Adrenal gland (tissue), 12 donors: Measurements from ENCODE around the gene SYNGAP1. TPM values are rescaled to one million over a fixed set of nuclear protein-coding genes. Genes with fewer than 3 reads are reported as not detected.

Experiments
- DNase-seq, 7 donors: peaks; one replicate each; pipeline ENCODE4 v3.0.0-alpha.2; 2019 to 2020
- H3K27ac ChIP-seq, 5 donors: fragments of 200-600 bp; sonication (generic) in 4 of 5; 1 replicate in 3 of 5; 2 replicates in 2 of 5; pipeline versions ENCODE4 v1.5.1 to v1.8.0; 2016 to 2020; ENCODE audit warnings: mild to moderate bottlenecking in 1 of 5
- H3K27me3 ChIP-seq: fragments of 200-600 bp; 2 replicates; pipeline ENCODE4 v1.8.0; 2021
- H3K36me3 ChIP-seq, 2 donors: fragments of 200-600 bp; replicated peaks in 1 of 2; 1 replicate in 1 of 2; 2 replicates in 1 of 2; pipeline versions ENCODE4 v1.5.1 to v1.8.0; 2018 to 2022
- H3K4me1 ChIP-seq, 2 donors: fragments of 200-600 bp; replicated peaks in 1 of 2; 1 replicate in 1 of 2; 2 replicates in 1 of 2; pipeline versions ENCODE4 v1.5.1 to v1.8.0; 2018 to 2021
- H3K4me3 ChIP-seq, 4 donors: fragments of 200-600 bp; sonication (generic) in 3 of 4; one replicate each; pipeline ENCODE4 v1.5.1; 2016 to 2018
- H3K9me3 ChIP-seq, 3 donors: fragments of 200-600 bp; sonication (generic) in 1 of 3; replicated peaks in 1 of 3; 1 replicate in 2 of 3; 2 replicates in 1 of 3; pipeline versions ENCODE4 v1.5.1 to v1.8.0; 2016 to 2021
- POLR2A ChIP-seq, 2 donors: fragments of 450-650 bp; IDR thresholded peaks; one replicate each; pipeline ENCODE4 v1.6.1; 2017; ENCODE audit warnings: antibody characterized with exemption in 2 of 2, mild to moderate bottlenecking in 2 of 2, moderate library complexity in 1 of 2
- WGBS, 4 donors: extraction: QIAGEN DNeasy Blood & Tissue Kit in 2 of 4; methylation state at CpG; one replicate each; pipeline versions ENCODE4 v1.1.5 to v1.1.7; 2013 to 2017; 5-methylcytosine and 5-hydroxymethylcytosine counted together
- intact Hi-C, 2 donors: fragments of 100-400 bp; cut with DNase I; formaldehyde crosslinking; loops; one replicate each; pipeline versions ENCODE4 v1.14.1 to v1.15.0; 2022 to 2023
- polyA plus RNA-seq, 3 donors: library from polyadenylated mRNA; stranded (reverse); fragments of 200-250 nt in 2 of 3; fragments of 350-450 nt in 1 of 3; fragmentation: Illumina TruSeq in 1 of 3; extraction: RNeasy Lipid Tissue Mini Kit (QIAGEN cat#74804) in 1 of 3; gene quantifications; one replicate each; pipeline ENCODE4 v1.2.3, GENCODE V29; 2013 to 2014
- total RNA-seq, 9 donors: library from RNA; depleted of rRNA in 4 of 9; stranded (reverse); fragments of >200 nt in 4 of 9; fragments of 120-200 nt in 1 of 9; fragmentation: NEBNext Ultra II Directional in 1 of 9; extraction: Animal tissue kit (Norgen Biotek cat#: 25700) in 1 of 9; gene quantifications; one replicate each; pipeline versions ENCODE4 v1.1.0 to v1.2.4, GENCODE V29; 2013 to 2023
- TF ChIP-seq, protein P1 (sequence below), 6 experiments: fragments of 450-650 bp in 4 of 6; fragments of 200-600 bp in 2 of 6; sonication (generic) in 1 of 6; IDR thresholded peaks; 1 replicate in 5 of 6; 2 replicates in 1 of 6; pipeline versions ENCODE4 v1.5.1 to v1.8.0; 2016 to 2021; ENCODE audit warnings: antibody characterized with exemption in 6 of 6, mild to moderate bottlenecking in 2 of 6, moderate library complexity in 1 of 6
- donor health status: healthy with polysubstance abuse.
- donor health status: Bipolar disorder and iron deficiency.
- donor health status: DM: yes; HTN: yes; CAD: no.
- donor health status: DM: no; HTN: no; CAD: no.
- donor health status: DM: no; HTN: no; CAD: no.
- donor health status: DM: yes; HTN: yes; CAD: no.

SYNGAP1 gene
- total and polyA plus RNA-seq, 12 donors = 2.6 to 73.5 (median 8.7) TPM

DNA sequence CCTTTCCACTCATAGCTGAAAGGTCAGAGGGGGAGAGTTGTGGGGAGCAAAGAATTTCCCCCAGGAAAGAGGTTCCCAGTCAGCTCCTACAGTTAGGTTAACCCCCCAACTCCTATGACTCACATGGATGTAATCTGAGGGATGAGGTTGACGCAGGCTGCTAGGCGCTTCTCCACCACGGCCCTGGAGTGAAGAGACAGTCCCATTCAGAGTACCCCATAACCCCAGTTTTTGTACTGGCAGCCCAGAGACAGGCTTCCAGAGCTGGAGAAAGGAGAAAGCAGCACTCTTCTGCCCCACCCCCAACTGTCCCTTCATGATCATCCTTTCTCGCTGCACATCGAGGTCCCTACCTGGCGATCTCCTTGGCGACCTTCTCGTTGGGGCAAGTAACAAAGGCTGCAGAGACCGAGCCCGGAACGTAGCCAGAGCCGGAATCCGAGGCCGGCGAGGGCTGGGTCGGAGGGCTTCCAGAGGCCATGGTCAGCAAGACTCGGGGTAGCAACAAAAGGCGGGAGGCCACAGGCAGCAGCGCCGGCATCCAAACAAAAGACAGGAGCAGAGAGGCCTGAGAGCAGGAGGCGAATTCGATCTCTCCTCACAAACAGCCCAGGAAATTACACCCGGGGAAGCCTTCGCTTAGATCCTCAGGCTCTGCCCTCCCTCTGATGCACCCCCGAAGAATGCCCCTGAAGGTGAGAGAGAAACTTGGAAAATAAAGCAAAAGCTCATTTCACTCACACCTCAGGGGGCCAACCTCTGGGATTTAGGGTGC, 2.5 kb upstream of the SYNGAP1 start:
- Histone ChIP-seq H3K27me3 (no peaks in the 10 kb centered on the region), H3K36me3 (peaks cover 0 to 41% of the 10 kb centered on the region in 2 donors), H3K9me3 (no peaks in the 10 kb centered on the region), H3K4me3 (peak overlapping the region; percentile 47 to 83 (median 65)), H3K27ac (peak overlapping the region; percentile 70 to 95 (median 90)), H3K4me1 (peaks cover 26 to 50% of the 10 kb centered on the region in 2 donors)
- 1 to 2% (median 1%) methylated on average over 13 to 25 of the region's 25 CpGs for WGBS, 4 donors
- DNase-seq = peak; percentile 48 to 73 (median 64)
- intact Hi-C loops = loop anchor here in 1 of 2 donors (10.0 kb wide), 1 partner anchor 1683 kb away; the partner anchor contains the start of gene CLIC1
- TF ChIP-seq, protein P1, sequence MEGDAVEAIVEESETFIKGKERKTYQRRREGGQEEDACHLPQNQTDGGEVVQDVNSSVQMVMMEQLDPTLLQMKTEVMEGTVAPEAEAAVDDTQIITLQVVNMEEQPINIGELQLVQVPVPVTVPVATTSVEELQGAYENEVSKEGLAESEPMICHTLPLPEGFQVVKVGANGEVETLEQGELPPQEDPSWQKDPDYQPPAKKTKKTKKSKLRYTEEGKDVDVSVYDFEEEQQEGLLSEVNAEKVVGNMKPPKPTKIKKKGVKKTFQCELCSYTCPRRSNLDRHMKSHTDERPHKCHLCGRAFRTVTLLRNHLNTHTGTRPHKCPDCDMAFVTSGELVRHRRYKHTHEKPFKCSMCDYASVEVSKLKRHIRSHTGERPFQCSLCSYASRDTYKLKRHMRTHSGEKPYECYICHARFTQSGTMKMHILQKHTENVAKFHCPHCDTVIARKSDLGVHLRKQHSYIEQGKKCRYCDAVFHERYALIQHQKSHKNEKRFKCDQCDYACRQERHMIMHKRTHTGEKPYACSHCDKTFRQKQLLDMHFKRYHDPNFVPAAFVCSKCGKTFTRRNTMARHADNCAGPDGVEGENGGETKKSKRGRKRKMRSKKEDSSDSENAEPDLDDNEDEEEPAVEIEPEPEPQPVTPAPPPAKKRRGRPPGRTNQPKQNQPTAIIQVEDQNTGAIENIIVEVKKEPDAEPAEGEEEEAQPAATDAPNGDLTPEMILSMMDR (IDR thresholded peaks at IDR 0.05) = peak in 1 of 6 experiments; percentile 5
- peak in 1 of 2 donors; percentile 35 for TF ChIP-seq POLR2A (IDR thresholded peaks at IDR 0.05)

DNA sequence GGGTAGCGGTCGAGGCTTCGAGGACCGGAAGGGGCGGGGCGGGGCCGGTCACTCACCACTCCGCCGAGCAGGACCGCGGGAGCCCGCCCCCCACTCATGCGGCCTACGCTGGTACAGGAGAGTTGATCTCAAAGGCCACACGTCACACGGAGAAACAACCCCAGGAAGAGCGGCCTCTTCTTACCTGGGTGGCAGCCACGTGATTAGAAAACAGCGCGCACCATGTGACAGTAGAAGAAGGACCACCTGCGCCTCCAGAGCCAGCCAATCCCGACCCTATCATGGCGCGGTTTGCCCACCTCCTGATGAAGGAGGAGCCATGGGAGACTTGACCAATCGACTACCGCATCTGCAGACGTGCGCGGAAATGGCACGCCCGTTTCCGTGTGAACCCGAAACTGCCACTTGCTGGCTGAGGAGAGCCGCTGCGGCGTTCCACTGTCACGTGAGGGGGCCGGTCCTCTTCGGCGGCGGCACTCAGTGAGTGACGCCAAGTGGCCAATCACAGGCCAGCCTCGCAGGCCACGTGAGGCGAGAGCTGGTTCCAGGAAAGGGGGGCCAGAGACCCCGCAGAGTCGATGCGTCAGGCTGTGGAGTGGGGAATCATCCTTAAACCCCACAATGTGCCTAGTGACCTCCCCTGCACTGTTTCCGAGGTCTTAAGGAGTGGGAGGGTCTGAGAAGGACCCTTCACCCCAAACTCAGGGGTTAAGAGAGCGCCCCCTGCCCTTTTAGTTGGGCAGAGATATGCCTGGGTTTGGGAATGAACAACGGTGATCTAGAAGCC, 1.8 kb upstream of the SYNGAP1 start, which contains the start of gene CUTA:
Gene CUTA, minus strand, starts transcription at position 205 of the 787 bp plus-strand sequence. Its CDS starts 107 bp downstream, at position 98.
- TF ChIP-seq, protein P1 (IDR thresholded peaks at IDR 0.05) = peak in 3 of 6 experiments; percentile 22 to 33 (median 24)
- peak; percentile 74 to 83 for TF ChIP-seq POLR2A (IDR thresholded peaks at IDR 0.05)
- WGBS, 4 donors = 0 to 1% (median 0%) methylated on average over 5 to 51 of the region's 51 CpGs
- intact Hi-C loops = loop anchor here in 1 of 2 donors (10.0 kb wide), 1 partner anchor 1683 kb away; the partner anchor contains the start of gene CLIC1
- H3K4me1 ChIP-seq = peaks cover 26 to 42% of the 10 kb centered on the region in 2 donors
- H3K36me3 ChIP-seq = peaks cover 0 to 34% of the 10 kb centered on the region in 2 donors
- no peaks in the 10 kb centered on the region for H3K9me3 ChIP-seq
- H3K4me3 ChIP-seq = peak within 1 kb of the TSS; percentile 47 to 83 (median 65)
- DNase-seq = peak; percentile 99 to 100 (median 100)
- H3K27me3 ChIP-seq = no peaks in the 10 kb centered on the region
- peak within 1 kb of the TSS; percentile 86 to 95 (median 90) for H3K27ac ChIP-seq

DNA sequence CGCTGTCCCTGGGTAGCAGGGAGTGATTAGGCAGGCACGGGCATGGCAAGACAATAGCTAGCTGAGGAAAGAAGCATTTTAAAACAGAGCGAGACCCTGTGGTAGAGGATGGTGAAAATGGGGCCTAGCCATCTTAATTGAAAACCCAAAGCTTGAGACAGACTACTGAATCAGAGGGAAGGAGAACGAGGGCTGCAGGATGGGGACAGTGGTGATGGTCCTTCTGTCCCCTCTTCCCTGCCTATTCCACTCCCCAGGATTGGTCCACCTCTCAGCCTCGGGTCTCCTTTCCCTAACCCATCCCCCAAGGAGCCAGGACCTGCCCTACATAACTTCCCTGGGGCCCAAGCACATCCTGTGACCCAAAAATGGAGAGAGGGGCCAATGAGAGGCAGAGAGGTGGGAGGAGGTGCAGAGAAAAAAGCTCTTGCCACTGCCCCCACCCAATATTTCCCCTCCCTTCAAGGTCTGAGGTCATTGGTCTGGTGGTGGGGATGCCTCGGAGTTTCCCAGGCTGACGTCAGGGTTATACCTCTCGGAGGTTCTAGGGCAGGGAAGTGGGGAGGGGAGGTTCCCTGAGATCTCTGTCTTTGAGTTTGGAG, 1.1 kb upstream of the SYNGAP1 start:
- peak overlapping the region in 2 of 4 donors; percentile 31 to 66 for H3K4me3 ChIP-seq
- peaks cover 0 to 27% of the 10 kb centered on the region in 2 donors for H3K36me3 ChIP-seq
- no peaks in the 10 kb centered on the region for H3K9me3 ChIP-seq
- H3K27ac ChIP-seq = peak overlapping the region; percentile 73 to 95 (median 89)
- peak in 1 of 7 donors; percentile 60 for DNase-seq
- intact Hi-C loops = loop anchor here in 1 of 2 donors (10.0 kb wide), 1 partner anchor 1684 kb away; the partner anchor contains the start of gene CLIC1
- WGBS, 4 donors = 28 to 43% (median 36%) methylated on average over 6 to 8 of the region's 8 CpGs
- peaks cover 26 to 40% of the 10 kb centered on the region in 2 donors for H3K4me1 ChIP-seq
- H3K27me3 ChIP-seq = no peaks in the 10 kb centered on the region
- no peak for TF ChIP-seq POLR2A (IDR thresholded peaks at IDR 0.05)
- TF ChIP-seq, protein P1 (IDR thresholded peaks at IDR 0.05) = peak in 2 of 6 experiments; percentile 3 to 9
